ENCODE data around the gene EMILIN2. TPM values are rescaled to one million over a fixed set of nuclear protein-coding genes. Genes with fewer than 3 reads are reported as not detected.

The EMILIN2 gene
- total RNA-seq, 3 donors from 2014 or later (not counting 1 experiment from before 2014, with no cell fraction given), result 8.4 to 25.6 (median 9.8) TPM

GRCh38 chr18:2871111-2871720, 24.4 kb downstream of the EMILIN2 start:
- Histone ChIP-seq H3K9me3 (ENCODE audit: control insufficient read depth, insufficient read depth, low read length) (no peaks in the 10 kb centered on the region), H3K27ac (ENCODE audit: low read length) (no peak overlapping the region), H3K4me3 (ENCODE audit: low read length) (no peak overlapping the region), H3K4me1 (ENCODE audit: control insufficient read depth, insufficient read depth, low read length) (no peaks in the 10 kb centered on the region), H3K27me3 (ENCODE audit: control insufficient read depth, insufficient read depth, low read length) (no peaks in the 10 kb centered on the region), H3K36me3 (ENCODE audit: control insufficient read depth, insufficient read depth, low read length) (no peaks in the 10 kb centered on the region)
- Mint-ChIP-seq H3K36me3 (no peaks in the 10 kb centered on the region), H3K9me3 (no peaks in the 10 kb centered on the region), H3K4me1 (peaks cover 0 to 4% of the 10 kb centered on the region in 2 donors), H3K27ac (no peak overlapping the region), H3K4me3 (no peak overlapping the region), H3K27me3 (ENCODE audit: low read depth in 2 of 2) (peaks cover 0 to 8% of the 10 kb centered on the region in 2 donors)
- intact Hi-C loops (cut with micrococcal nuclease), result no loop called here
- DNase-seq, result no peak
- no peak for ATAC-seq
- no peak for TF ChIP-seq CTCF (IDR thresholded peaks at IDR 0.05)
- 87% methylated on average over 8 of the region's 8 CpGs for WGBS (ENCODE audit: insufficient coverage)

- H3K4me1 ChIP-seq (ENCODE audit: control insufficient read depth, insufficient read depth, low read length), result no peaks in the 10 kb centered on the region
- Mint-ChIP-seq H3K27ac (no peak overlapping the region), H3K4me3 (no peak overlapping the region), H3K36me3 (no peaks in the 10 kb centered on the region), H3K9me3 (no peaks in the 10 kb centered on the region), H3K4me1 (peaks cover 0 to 4% of the 10 kb centered on the region in 2 donors), H3K27me3 (ENCODE audit: low read depth in 2 of 2) (peaks cover 0 to 6% of the 10 kb centered on the region in 2 donors)
- intact Hi-C loops (cut with micrococcal nuclease), result no loop called here
- H3K4me3 ChIP-seq (ENCODE audit: low read length), result no peak overlapping the region
- H3K27ac ChIP-seq (ENCODE audit: low read length), result no peak overlapping the region
- no peaks in the 10 kb centered on the region for H3K36me3 ChIP-seq (ENCODE audit: control insufficient read depth, insufficient read depth, low read length)
- ATAC-seq (no peak), DNase-seq (no peak)
- TF ChIP-seq CTCF (IDR thresholded peaks at IDR 0.05), result no peak
- WGBS (ENCODE audit: insufficient coverage), result 96% methylated on average over 6 of the region's 6 CpGs
- H3K9me3 ChIP-seq (ENCODE audit: control insufficient read depth, insufficient read depth, low read length), result no peaks in the 10 kb centered on the region
- no peaks in the 10 kb centered on the region for H3K27me3 ChIP-seq (ENCODE audit: control insufficient read depth, insufficient read depth, low read length)
Observed at GRCh38 chr18:2872095-2872494, 25.3 kb downstream of the EMILIN2 start.

- ATAC-seq, result no peak
- Mint-ChIP-seq H3K27me3 (ENCODE audit: low read depth in 2 of 2) (peaks cover 0 to 3% of the 10 kb centered on the region in 2 donors), H3K9me3 (no peaks in the 10 kb centered on the region), H3K27ac (no peak overlapping the region), H3K4me1 (peaks cover 0 to 4% of the 10 kb centered on the region in 2 donors), H3K36me3 (no peaks in the 10 kb centered on the region), H3K4me3 (no peak overlapping the region)
- Histone ChIP-seq H3K4me3 (ENCODE audit: low read length) (no peak overlapping the region), H3K4me1 (ENCODE audit: control insufficient read depth, insufficient read depth, low read length) (no peaks in the 10 kb centered on the region), H3K27ac (ENCODE audit: low read length) (no peak overlapping the region), H3K27me3 (ENCODE audit: control insufficient read depth, insufficient read depth, low read length) (no peaks in the 10 kb centered on the region), H3K36me3 (ENCODE audit: control insufficient read depth, insufficient read depth, low read length) (no peaks in the 10 kb centered on the region), H3K9me3 (ENCODE audit: control insufficient read depth, insufficient read depth, low read length) (no peaks in the 10 kb centered on the region)
- intact Hi-C loops (cut with micrococcal nuclease), result no loop called here
- 91% methylated on average over 7 of the region's 7 CpGs for WGBS (ENCODE audit: insufficient coverage)
- no peak for TF ChIP-seq CTCF (IDR thresholded peaks at IDR 0.05)
- DNase-seq, result no peak
Observed at GRCh38 chr18:2874765-2875164, 28.0 kb downstream of the EMILIN2 start.
